Right hindlimb (tissue), 1 donor: Measurements from ENCODE around the gene ARHGAP6.
"Not testable (repeated sequence)": the region's sequence is repeated elsewhere in the genome, so short reads cannot be mapped to it uniquely, and the experiment has no call there.

Experiments used
- DNase-seq: peaks from one replicate; pipeline ENCODE4 v3.0.0-alpha.2; 2018

ARHGAP6 gene

DNA sequence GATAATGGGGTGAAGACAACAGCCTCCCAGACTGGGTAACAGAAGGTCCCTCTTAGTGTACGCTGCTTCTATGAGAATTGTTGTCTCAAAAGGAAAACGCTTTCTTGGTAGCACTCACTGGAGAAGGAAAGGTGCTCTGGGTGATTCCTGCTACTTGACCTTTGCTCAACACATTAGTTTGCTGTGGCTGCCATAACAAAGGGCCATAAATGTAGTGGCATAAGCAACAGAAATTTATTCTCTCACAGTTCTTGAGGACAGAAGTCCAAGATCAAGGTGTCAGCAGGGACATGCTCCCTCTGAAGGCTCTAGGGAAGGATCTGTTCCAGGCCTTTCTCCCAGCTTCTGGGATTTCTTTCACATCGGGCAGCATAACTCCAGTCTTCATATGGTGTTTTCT, 535.6 kb downstream of the ARHGAP6 start:
- DNase-seq, result no peak

DNA sequence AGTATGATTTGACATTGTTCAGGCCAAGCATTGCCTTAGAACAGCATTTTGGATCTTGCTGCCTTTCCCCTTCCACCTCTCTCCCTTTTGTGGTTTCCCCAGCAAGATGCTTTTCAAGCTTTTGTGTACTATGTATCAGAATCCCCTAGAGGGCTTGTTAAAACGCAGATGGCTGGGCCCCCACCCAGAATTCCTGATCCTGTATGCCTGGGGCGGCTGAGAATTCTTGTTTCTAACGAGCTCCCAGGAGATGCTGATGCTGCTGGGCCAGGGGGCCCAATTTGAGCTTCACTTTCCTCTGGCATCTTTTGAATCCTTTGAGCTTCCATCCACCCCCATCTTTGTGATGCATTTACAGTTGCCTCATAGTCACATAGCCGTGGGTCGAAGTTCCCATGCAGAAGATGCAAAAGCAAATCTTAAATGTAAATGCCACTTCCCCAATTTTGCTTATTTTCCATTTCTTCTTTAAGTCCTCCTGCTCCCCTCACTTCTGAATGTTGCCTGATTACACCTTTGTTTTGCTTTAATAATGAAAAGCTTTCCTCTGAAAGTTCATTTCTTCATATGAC, 536.1 kb downstream of the ARHGAP6 start:
- DNase-seq, result peak; percentile 40

DNA sequence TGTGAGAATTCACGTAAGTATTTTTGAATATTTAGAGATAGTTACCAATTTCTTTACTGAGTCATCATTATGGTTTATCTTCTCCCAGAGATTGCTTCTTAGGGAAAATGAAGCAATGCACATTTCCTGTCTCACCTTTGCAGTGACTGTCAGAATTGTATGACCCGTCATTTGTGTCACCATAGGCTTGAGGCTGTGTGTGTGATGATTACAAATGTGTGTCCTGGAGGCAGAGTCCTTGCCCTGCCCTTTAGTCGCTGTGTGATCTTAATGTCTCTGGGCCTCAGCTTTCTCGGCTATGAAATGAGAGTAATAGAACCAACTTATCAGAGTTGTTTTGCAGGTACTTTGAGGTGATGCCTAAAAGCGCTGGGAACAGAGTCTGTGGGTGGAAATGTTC, 540.7 kb downstream of the ARHGAP6 start:
- no peak for DNase-seq

DNA sequence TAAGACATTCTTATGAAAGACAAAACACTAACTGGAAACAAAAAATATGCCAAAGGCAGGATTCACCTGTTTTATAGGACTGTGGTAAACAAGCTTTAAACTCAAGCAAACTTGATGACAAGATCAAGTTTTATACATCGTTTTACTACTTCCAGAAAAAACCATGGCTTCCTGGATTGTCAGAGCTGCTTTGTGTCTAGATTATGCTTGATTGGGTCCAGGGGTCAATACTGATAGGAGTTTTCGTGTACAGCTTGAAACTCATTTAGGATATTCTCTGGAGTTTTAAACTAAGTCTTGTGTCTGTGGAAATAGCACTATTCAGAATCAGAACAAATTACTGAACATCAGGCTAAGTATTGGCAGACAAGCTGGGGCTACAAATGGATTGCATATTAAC, 541.6 kb downstream of the ARHGAP6 start:
- no peak for DNase-seq

DNA sequence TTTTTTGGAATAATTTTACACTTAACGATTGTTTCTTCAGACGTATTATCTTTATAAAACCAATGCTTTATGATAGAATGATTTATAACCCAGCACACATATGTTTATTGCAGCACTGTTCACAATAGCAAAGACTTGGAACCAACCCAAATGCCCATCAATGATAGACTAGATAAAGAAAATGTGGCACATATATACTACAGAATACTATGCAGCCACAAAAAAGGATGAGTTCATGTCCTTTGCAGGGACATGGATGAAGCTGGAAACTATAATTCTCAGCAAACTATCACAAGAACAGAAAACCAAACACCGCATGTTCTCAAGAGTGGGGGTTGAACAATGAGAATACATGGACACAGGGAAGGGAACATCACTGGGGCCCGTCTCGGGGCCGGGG, 542.6 kb downstream of the ARHGAP6 start:
- DNase-seq, result not testable (repeated sequence)

DNA sequence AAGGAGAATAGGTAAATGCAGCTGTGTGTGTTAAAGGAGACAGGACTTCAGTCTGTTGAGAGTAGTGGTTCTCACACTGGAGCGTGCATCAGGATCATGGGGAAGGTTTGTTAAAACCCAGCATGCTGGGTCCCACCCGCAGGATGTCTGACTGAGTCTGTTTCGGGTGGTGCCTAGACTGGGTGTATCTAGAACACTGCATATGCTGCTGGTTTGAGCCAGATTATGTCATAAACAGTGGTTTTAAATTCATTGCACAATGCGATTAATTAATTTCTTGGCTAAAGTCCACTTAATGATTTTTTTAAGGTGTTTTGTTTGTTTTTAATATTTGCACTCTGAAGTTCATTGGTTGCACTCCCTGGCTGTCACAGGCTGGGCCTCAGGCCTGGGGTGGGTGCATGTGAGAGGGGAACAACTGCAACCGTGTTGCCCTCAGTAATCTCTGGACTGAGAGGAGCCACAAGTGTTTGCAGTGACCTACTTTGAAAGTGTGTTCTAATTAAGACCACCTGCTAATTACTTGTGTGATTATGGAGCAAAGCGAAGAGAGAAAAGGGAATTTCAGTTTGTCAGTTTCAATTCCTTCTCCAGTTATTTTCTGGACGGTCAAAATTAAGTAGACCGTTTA, 546.3 kb downstream of the ARHGAP6 start:
- DNase-seq, result no peak

DNA sequence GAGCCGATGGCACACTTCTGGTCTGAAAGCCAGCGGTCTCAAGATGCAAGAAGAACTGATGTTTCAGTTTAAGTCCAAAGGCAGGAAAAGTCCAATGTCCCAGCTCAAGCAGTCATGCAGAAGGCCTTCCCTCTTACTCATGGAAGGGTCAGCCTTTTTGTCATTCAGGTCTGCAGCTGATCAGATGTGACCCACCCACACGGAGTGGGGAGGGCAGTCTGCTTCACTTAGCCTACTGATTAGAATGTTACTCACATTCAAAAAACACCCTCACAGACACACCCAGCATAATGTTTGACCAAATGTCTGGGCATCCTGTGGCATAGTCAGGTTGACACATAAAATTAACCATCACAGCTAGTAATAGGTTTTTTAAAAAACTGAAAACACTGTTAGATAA, 548.0 kb downstream of the ARHGAP6 start:
- no peak for DNase-seq

DNA sequence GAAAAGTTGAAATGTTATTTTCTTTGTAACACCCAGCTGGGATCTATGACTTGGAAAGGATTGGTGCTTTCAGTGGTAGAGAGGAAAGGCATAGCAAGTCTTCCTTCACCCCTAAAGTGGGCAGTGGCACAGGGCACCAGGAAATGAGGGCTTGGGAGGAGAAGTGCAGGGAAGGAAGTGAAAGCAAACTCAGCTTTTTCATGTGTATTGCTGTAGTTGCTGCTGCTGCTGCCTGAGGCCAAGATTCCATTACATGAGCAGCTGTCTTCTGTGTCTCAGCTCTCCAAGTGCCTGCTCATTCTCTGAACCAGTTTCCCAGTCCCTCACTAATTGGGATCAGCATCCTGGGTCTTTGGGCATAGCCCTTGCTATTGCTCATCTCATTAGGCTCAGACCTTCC, 552.0 kb downstream of the ARHGAP6 start:
- no peak for DNase-seq

DNA sequence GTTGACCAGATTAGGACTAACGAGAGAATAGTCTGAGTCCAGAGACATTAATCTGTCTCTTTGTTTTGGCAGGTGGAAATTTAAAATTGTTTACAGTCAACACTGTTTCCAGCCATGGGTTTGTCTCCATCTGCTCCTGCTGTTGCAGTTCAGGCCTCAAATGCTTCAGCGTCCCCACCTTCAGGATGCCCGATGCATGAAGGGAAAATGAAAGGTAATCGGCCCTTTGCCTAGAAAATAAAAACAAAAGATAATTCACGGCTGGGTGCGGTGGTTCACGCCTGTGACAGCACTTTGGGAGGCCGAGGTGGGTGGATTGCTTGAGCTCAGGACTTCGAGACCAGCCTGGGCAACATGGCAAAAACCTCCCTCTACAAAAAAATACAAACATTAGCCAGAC, 553.8 kb downstream of the ARHGAP6 start:
- no peak for DNase-seq

DNA sequence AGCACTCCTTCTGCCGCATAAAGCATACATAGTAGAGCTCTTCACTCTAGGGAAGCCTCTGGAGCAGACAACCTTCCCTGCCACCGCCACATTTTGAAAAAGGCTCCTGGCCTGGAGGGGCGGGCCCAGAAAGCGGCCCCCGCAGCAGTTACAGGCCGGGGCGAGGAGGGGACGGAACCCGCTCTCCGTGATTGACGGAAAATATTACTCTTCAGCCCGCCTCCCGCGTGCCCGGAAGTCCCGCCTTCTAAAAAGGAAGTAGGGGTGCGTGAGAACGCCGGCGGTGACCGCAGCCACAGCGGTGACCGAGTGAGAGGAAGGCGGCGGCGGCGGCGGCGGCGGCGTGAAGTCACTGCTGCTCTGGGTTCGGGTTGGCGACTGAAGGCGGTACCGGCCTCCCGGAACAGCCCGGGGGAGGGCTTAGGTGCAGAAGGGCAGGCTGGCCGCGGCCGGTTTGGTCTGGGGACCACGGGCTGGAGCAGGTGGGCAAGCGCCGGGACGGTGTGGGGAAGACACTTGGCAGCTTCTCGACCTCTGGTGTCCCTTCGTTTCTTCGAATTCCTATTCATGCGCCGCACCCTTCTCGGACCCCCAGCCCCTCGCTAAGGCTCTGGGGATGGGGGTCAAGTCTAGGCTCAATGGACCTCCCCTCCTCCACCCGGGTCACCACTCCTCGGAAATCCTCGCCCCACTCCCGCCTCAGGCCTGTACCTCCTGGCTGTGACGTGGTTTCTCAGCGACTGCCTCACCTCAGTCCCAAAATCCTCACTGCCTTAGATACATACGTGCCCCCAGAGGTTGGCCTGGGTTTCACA, 554.5 kb downstream of the ARHGAP6 start, which contains the start of gene HCCS:
HCCS (plus strand) TSS at position 296 of the 815 bp plus-strand sequence. CDS start 729 bp downstream, outside the sequence.
- peak; percentile 92 for DNase-seq

DNA sequence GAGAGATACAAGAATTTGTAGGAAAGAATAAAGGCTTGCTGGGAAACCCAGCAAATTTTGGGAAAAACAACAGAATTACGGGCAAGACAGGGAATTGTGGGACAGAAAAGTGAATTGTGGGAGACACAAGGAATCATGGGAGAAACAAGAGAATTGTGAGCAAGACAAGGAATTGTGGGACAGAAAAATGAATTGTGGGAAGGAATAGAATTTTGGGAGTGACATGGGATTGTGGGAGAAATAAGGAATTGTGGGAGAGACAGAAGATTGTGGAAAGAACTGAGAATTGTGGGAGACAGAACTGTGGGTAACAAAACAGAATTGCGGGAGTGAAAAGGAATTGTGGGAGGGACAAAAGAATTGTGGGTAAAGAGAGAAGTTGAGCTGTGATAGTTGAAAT, 555.8 kb downstream of the ARHGAP6 start:
- DNase-seq, result no peak

DNA sequence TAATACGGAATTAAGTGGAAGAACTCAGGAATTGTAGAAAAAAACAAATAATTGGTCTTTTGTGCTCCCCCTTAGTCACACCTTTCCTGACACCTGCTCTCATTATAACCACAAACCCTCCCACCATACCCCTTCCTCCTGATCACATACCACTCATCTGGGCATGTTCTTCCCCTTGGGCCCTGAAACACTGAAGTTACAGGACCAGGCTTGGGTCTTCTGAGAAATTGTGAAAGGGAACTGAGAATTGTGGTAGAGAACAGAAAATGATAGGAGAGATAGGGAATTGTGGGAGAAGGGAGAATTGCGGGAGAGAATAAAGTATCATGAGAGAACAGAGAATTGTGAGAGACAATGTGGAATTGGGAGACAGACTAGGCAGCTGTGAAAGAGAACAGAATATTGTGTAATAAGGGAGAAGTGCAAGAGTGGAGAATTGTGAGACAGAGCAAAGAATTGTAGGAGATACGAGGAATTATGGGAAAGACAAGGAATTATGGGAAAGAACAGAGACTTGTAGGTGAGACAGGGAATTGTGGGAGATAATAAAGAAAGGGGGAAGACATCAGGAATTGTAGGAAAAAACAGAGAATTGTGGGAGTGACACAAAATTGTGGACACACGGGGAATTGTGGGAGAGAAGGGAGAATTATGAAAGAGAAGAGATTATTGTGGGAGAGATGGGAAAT, 557.3 kb downstream of the ARHGAP6 start:
- no peak for DNase-seq

DNA sequence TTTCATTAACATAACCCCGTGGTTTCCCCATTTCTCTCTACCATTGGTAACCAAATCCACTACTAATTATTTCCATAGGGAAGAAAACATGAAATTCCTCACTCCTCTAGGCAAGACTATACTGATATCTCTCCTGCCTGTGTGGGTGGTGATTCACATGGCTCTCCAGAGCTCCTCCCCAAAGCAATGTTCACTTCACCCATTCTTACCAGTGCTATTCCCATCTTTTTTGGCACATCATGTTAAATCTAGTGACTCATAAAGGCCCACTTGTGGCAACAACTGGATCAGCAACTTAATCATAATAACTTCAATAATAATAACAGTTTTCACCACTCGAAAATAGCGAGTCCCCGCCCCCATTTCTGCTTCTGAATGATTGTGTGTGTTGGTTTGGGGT, 560.6 kb downstream of the ARHGAP6 start:
- no peak for DNase-seq

DNA sequence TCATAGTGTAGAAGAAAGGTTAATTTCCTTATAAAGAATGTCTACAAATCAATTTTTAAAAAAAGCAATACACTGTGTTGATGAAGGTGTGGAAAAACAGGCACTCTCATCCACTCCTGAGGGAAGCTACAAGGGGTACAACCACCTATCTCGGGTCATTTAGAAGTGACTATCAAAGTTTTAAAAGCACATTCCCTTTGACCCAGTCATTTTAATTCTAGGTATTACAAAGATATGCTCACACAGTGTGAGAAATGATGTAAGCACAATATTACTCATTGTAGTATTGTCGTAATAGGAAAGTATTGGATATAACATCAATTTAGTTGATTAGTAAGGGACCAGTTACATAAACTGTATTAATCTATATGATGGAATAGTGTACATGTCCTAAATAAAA, 562.0 kb downstream of the ARHGAP6 start:
- no peak for DNase-seq

DNA sequence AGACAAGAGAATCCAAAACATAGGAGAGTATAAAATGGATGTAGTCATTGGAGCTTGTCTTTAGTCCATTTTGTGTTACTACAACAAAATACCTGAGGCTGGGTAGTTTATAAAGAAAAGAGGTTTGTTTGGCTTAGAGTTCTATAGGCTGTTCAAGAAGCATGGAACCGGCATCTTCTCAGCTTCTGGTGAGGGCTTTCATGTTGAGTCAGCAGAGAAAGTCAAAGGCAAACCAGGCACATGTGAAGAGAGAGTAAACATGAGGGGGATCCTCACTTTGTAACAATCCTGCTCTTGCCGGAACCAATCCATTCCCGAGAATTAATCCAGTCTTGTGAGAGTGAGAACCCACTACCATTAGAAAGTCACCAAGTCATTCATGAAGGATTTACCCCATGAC, 562.7 kb downstream of the ARHGAP6 start:
- no peak for DNase-seq

DNA sequence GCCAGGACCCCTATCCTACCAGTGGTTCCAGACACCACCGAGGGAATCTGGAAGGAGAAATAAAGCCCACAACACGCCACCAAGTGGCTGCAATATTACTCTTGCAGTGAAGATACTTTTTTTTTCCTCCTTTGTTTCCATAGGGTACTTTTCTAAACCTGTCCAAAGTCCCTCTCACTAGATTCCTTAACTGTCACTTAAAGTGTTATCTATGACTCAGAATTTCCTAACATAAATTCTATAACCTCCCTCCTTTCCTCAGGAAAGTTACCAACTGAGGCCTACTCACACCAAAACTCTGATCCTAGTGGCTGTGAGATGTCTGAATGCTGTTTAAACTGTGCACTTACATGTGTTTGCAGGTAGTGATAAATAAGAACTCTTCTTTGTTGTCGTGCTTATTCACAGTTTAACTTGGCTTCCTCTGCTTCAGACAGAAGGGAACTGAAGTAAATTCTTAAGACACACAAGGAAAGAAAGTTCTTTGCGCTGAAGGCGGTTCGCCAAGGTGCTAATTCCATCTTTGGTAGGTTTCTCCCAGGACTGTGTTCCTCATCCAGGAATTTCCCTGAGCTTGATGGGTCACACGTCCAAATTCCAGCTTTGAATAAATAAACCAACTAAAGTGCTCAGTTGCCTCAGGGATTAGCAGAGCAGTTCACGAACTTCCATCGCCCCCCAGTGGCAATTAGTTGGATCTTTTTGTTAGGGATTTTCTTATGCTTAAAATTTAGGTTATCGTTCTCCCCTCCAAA, 565.3 kb downstream of the ARHGAP6 start:
- peak; percentile 70 for DNase-seq

DNA sequence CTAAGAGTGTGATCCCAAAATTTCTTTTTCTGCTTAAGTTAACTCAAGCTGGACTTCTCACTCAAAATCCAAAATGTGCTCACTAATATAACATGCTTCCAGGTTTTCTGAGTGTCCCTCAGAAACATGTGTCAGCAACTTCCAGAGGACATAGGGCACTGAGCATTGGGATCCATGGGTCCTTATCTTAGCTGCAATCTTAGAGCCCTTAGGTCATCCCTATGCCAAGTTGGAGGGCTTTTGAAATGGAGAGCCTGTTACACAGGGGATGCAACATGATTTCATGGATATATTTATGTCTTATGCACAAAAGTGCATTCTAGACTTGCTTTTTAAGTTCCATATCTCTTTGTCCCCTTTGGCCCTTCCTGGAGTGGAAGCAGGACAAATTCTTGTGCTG, 566.3 kb downstream of the ARHGAP6 start:
- no peak for DNase-seq

DNA sequence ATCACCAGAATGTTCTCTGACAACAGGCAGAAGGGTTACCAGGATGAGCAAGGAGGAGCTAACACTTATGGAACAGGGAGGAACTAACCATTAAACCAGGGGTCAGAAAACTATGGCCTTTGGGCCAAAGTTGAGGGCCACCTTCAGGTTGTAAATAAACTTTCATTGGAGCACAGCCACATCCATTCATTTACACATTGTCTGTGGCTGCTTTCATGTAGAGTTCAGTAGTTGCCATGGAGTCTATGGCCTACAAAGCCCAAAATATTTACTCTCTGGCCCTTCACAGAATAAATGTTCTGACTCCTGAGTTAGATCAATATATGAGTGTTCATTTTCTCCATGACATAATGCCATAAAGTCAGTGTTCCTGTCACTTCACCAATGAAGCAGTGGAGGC, 567.8 kb downstream of the ARHGAP6 start:
- no peak for DNase-seq

DNA sequence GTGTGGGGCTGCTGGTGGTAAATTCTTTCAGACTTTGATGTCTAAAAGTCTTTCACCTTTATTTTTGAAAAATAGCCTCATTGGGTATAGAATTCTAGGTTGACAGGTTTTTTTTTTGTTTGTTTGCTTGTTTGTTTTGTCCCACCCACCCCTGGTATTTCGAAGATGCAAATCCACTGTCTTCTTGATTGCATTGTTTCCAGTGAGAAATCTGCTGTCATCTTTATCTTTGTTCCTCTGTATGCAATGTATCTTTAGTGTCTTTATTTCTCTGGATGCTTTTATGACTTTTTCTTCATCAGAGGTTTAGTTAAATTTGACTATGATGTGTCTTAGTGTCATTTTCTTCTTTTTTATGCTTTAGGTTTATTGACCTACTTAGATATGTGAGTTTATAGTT, 575.9 kb downstream of the ARHGAP6 start:
- no peak for DNase-seq
